Pons (tissue), 1 donor: Measurements from ENCODE around the gene SPRR2A.
A peak's percentile ranks its signal among the peaks of the same experiment; 100 is the strongest.
"Not testable (repeated sequence)": the region's sequence is repeated elsewhere in the genome, so short reads cannot be mapped to it uniquely, and the experiment has no call there.

Experiments used
- DNase-seq: peaks from one replicate; pipeline ENCODE4 v3.0.0-alpha.2; 2016; ENCODE audit warnings: low spot score

The SPRR2A gene

GRCh38 chr1:153057375-153057774 lies at the start of gene SPRR2A:
TSS of gene SPRR2A (minus strand) at chr1:153057512. CDS start at chr1:153056735, 777 bp downstream.
- DNase-seq: no peak

- DNase-seq: no peak
Observed at GRCh38 chr1:153100245-153100644, 42.9 kb upstream of the SPRR2A start.

- no peak for DNase-seq
Observed at GRCh38 chr1:153099461-153100045, 42.2 kb upstream of the SPRR2A start.

GRCh38 chr1:153095764-153096163 lies 38.5 kb upstream of the SPRR2A start:
- DNase-seq: no peak

GRCh38 chr1:153094426-153094825 lies 37.1 kb upstream of the SPRR2A start, which contains the start of gene SPRR2E:
TSS of gene SPRR2E (minus strand) at chr1:153094526. CDS start at chr1:153093751, 775 bp downstream.
- no peak for DNase-seq

- DNase-seq: no peak
Observed at GRCh38 chr1:153087652-153088051, 30.3 kb upstream of the SPRR2A start.

- DNase-seq: no peak
Observed at GRCh38 chr1:153081736-153082135, 24.4 kb upstream of the SPRR2A start.

- no peak for DNase-seq
Observed at GRCh38 chr1:153072806-153073726, 15.8 kb upstream of the SPRR2A start.

- DNase-seq: no peak
Observed at GRCh38 chr1:153071511-153071910, 14.2 kb upstream of the SPRR2A start, which contains the start of gene SPRR2B. TSS of gene SPRR2B (minus strand) at chr1:153071611. CDS start at chr1:153070839, 772 bp downstream.

- DNase-seq: no peak
Observed at GRCh38 chr1:153070243-153070642, 12.9 kb upstream of the SPRR2A start.

GRCh38 chr1:153058826-153059784 lies 1.8 kb upstream of the SPRR2A start:
- no peak for DNase-seq

GRCh38 chr1:153058154-153058553 lies 842 bp upstream of the SPRR2A start:
- no peak for DNase-seq

- not testable (repeated sequence) for DNase-seq
Observed at GRCh38 chr1:153056111-153056510, 1.2 kb downstream of the SPRR2A start.

- no peak for DNase-seq
Observed at GRCh38 chr1:153049211-153049610, 8.1 kb downstream of the SPRR2A start.

- DNase-seq: no peak
Observed at GRCh38 chr1:153040950-153041631, 16.2 kb downstream of the SPRR2A start, which contains the start of gene SPRR2D. TSS of gene SPRR2D (minus strand) at chr1:153041120. CDS start at chr1:153040346, 774 bp downstream.

- DNase-seq: no peak
Observed at GRCh38 chr1:153035211-153035610, 22.1 kb downstream of the SPRR2A start.

- peak; percentile 62 for DNase-seq
Observed at GRCh38 chr1:153032677-153033308, 24.5 kb downstream of the SPRR2A start.

GRCh38 chr1:153032073-153032472 lies 25.2 kb downstream of the SPRR2A start:
- DNase-seq: no peak

- DNase-seq: no peak
Observed at GRCh38 chr1:153030895-153031294, 26.4 kb downstream of the SPRR2A start, which contains the start of gene SPRR1B. TSS of gene SPRR1B (plus strand) at chr1:153031203. CDS start at chr1:153032346, 1,143 bp downstream.

- DNase-seq: peak; percentile 16
Observed at GRCh38 chr1:153028766-153029165, 28.5 kb downstream of the SPRR2A start.

- no peak for DNase-seq
Observed at GRCh38 chr1:153025797-153026196, 31.5 kb downstream of the SPRR2A start.
